Keratinocyte (primary cell): ENCODE results near the gene GPM6B. TPM values are rescaled to one million over a fixed set of nuclear protein-coding genes. Genes with fewer than 3 reads are reported as not detected.
A peak's percentile ranks its signal among the peaks of the same experiment; 100 is the strongest.

Experiments
- DNase-seq: peaks from one replicate; pipeline ENCODE4 v3.0.0-alpha.2; 2011; ENCODE audit warnings: low read depth, missing footprints, low spot score
- FAIRE-seq: peaks from 2 replicates; lab custom pipeline; 2011; peaks lifted over from hg19 to GRCh38; lab: Jason Lieb, UNC
- H2AFZ ChIP-seq: 2 replicates; pipeline ENCODE4 v1.6.0; 2012; ENCODE audit warnings: low read length, control low read depth, inconsistent platforms; ENCODE audit not compliant: control insufficient read depth
- H3K27ac ChIP-seq: 2 replicates; pipeline ENCODE4 v1.5.1; 2011; ENCODE audit warnings: low read length; ENCODE audit not compliant: control insufficient read depth, insufficient read depth
- H3K27me3 ChIP-seq: 3 replicates; pipeline ENCODE4 v1.6.0; 2011; ENCODE audit warnings: low read length; ENCODE audit not compliant: control insufficient read depth, insufficient read depth; ENCODE audit errors: extremely low read depth
- H3K36me3 ChIP-seq, 2 experiments: 2 replicates in 1 of 2; 3 replicates in 1 of 2; pipeline ENCODE4 v1.5.1; 2011; ENCODE audit warnings: low read length in 2 of 2, mild to moderate bottlenecking in 1 of 2; ENCODE audit not compliant: control insufficient read depth in 2 of 2, insufficient read depth in 2 of 2; ENCODE audit errors: extremely low read depth in 1 of 2
- H3K4me1 ChIP-seq: 3 replicates; pipeline ENCODE4 v1.5.1; 2011; ENCODE audit warnings: low read length; ENCODE audit not compliant: control insufficient read depth, insufficient read depth; ENCODE audit errors: extremely low read depth
- H3K4me2 ChIP-seq: 3 replicates; pipeline ENCODE4 v1.6.0; 2011; ENCODE audit warnings: low read depth, low read length; ENCODE audit not compliant: control insufficient read depth, insufficient read depth; ENCODE audit errors: extremely low read depth
- H3K4me3 ChIP-seq, 3 experiments: fragments of 200-600 bp in 1 of 3; sonication (generic) in 1 of 3; 2 replicates in 2 of 3; 3 replicates in 1 of 3; pipeline ENCODE4 v1.5.1; 2011 to 2016; ENCODE audit warnings: low read length in 3 of 3, mild to moderate bottlenecking in 3 of 3, control low read depth in 2 of 3, inconsistent platforms in 1 of 3, low read depth in 1 of 3, mixed read lengths in 1 of 3, mixed run types in 1 of 3, moderate library complexity in 1 of 3; ENCODE audit not compliant: control insufficient read depth in 2 of 3, insufficient read depth in 2 of 3; ENCODE audit errors: extremely low read depth in 1 of 3
- H3K79me2 ChIP-seq: 2 replicates; pipeline ENCODE4 v1.6.0; 2012; ENCODE audit warnings: low read length; ENCODE audit not compliant: control insufficient read depth, insufficient read depth
- H3K9ac ChIP-seq: 3 replicates; pipeline ENCODE4 v1.6.0; 2011; ENCODE audit warnings: low read length; ENCODE audit not compliant: control insufficient read depth, insufficient read depth; ENCODE audit errors: extremely low read depth
- H3K9me1 ChIP-seq: 3 replicates; pipeline ENCODE4 v1.6.0; 2011; ENCODE audit warnings: low read length; ENCODE audit not compliant: control insufficient read depth, insufficient read depth; ENCODE audit errors: extremely low read depth
- H3K9me3 ChIP-seq: 2 replicates; pipeline ENCODE4 v1.5.1; 2012; ENCODE audit warnings: low read depth, low read length; ENCODE audit not compliant: control insufficient read depth
- H4K20me1 ChIP-seq: 3 replicates; pipeline ENCODE4 v1.6.0; 2011; ENCODE audit warnings: low read length; ENCODE audit not compliant: control insufficient read depth, insufficient read depth; ENCODE audit errors: extremely low read depth
- EZH2 ChIP-seq: IDR thresholded peaks from one replicate; pipeline ENCODE4 v1.6.1; 2012; ENCODE audit warnings: inconsistent platforms, mild to moderate bottlenecking, low read length, moderate library complexity
- dilution Hi-C: fragments of 300-500 bp; cut with MboI; formaldehyde crosslinking; loops from one replicate; pipeline ENCODE4 v1.7.0; 2020; ENCODE audit warnings: low sequenced_read_pairs; ENCODE audit not compliant: extremely low pct_ligation_motif_present
- polyA plus RNA-seq, 5 experiments: library from polyadenylated mRNA; depleted of rRNA in 3 of 5; stranded (reverse) in 3 of 5; stranded (forward) in 1 of 5; unstranded in 1 of 5; fragments of >200 nt; gene quantifications; 1 replicate in 1 of 5; 2 replicates in 3 of 5; 3 replicates in 1 of 5; pipeline versions ENCODE4 v1.2.1 to v1.2.3, GENCODE V29; 2011 to 2012; ENCODE audit warnings: missing spikeins in 2 of 5, low read depth in 1 of 5, low replicate concordance in 1 of 5
- TF ChIP-seq, protein P1 (sequence below), 3 experiments: IDR thresholded peaks in 1 of 3; conservative IDR thresholded peaks in 1 of 3; optimal IDR thresholded peaks in 1 of 3; 2 replicates in 2 of 3; 3 replicates in 1 of 3; pipeline versions ENCODE3 to v1.5.1; 2011; ENCODE audit warnings: low read length in 3 of 3, mild to moderate bottlenecking in 3 of 3, moderate library complexity in 2 of 3, control low read depth in 1 of 3, inconsistent platforms in 1 of 3; ENCODE audit not compliant: insufficient read depth in 2 of 3; ENCODE audit errors: extremely low read depth in 1 of 3

The GPM6B gene
- polyA plus RNA-seq, 1 donor (not counting 4 experiments of a cell fraction or from before 2014, with no cell fraction given), result 0.26 TPM

DNA sequence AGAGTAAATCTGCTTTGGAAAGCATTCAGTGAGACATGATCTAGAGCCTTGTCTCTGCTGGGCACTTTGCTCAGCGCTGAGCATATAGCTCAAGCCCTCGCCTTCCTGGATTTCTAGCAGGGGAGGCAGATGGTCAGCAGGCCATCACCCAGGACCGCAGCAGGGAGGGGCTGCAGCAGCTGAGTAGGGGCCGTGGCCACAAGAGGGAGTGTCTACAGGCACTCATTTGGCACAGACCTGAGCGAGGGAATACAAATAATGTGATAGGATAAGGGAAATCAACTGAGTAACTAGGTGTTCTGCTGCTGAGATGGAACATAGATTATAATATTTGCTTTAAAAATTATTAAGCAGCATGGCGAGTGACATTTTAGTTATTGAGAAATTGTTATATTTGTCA is 52.1 kb downstream of the GPM6B start:
- Histone ChIP-seq H3K9me3 (no peaks in the 10 kb centered on the region), H3K27me3 (no peaks in the 10 kb centered on the region), H3K79me2 (no peaks in the 10 kb centered on the region), H3K9me1 (no peaks in the 10 kb centered on the region), H3K9ac (no peak overlapping the region), H3K27ac (no peak overlapping the region), H3K4me2 (no peak overlapping the region), H3K4me1 (no peaks in the 10 kb centered on the region), H4K20me1 (no peaks in the 10 kb centered on the region), H3K4me3 (no peak overlapping the region), H2AFZ (no peak overlapping the region), H3K36me3 (peaks cover 10 to 30% of the 10 kb centered on the region in 2 experiments)
- dilution Hi-C loops, result no loop called here
- no peak for FAIRE-seq
- TF ChIP-seq EZH2, result no peak
- TF ChIP-seq, protein P1, sequence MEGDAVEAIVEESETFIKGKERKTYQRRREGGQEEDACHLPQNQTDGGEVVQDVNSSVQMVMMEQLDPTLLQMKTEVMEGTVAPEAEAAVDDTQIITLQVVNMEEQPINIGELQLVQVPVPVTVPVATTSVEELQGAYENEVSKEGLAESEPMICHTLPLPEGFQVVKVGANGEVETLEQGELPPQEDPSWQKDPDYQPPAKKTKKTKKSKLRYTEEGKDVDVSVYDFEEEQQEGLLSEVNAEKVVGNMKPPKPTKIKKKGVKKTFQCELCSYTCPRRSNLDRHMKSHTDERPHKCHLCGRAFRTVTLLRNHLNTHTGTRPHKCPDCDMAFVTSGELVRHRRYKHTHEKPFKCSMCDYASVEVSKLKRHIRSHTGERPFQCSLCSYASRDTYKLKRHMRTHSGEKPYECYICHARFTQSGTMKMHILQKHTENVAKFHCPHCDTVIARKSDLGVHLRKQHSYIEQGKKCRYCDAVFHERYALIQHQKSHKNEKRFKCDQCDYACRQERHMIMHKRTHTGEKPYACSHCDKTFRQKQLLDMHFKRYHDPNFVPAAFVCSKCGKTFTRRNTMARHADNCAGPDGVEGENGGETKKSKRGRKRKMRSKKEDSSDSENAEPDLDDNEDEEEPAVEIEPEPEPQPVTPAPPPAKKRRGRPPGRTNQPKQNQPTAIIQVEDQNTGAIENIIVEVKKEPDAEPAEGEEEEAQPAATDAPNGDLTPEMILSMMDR (optimal IDR thresholded peaks at IDR 0.05 in 1 of 3, IDR thresholded peaks at IDR 0.05 in 1 of 3, conservative IDR thresholded peaks at IDR 0.05 in 1 of 3; ENCODE audit: extremely low read depth in 1 of 3, insufficient read depth in 2 of 3, low read length in 3 of 3), result peak in 1 of 3 experiments; percentile 20
- DNase-seq, result no peak

DNA sequence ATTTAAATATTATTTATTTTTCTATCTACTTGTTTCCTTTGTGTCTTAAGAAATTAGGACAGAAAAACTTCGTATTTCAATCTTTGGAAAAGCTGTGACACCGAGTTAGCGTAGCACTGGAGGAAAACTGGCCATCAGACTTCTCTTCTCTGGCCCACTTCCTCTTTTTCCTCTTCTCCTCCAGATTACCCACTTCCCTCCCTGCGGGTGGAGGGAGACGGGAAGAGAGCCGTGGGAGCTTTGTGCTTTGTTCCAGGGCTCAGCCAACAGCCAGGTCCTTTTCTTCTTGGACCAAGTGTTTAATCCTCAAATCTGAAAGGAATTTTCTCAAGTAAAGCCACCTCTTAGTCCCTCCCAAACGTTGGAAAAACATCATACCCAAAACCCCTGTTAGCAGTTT is 52.6 kb downstream of the GPM6B start:
- Histone ChIP-seq H4K20me1 (no peaks in the 10 kb centered on the region), H3K79me2 (no peaks in the 10 kb centered on the region), H3K27me3 (no peaks in the 10 kb centered on the region), H3K4me2 (no peak overlapping the region), H2AFZ (no peak overlapping the region), H3K9me1 (no peaks in the 10 kb centered on the region), H3K27ac (no peak overlapping the region), H3K9me3 (no peaks in the 10 kb centered on the region), H3K4me1 (no peaks in the 10 kb centered on the region), H3K4me3 (no peak overlapping the region), H3K36me3 (peaks cover 8 to 32% of the 10 kb centered on the region in 2 experiments), H3K9ac (no peak overlapping the region)
- no peak for DNase-seq
- dilution Hi-C loops, result no loop called here
- no peak for FAIRE-seq
- TF ChIP-seq EZH2, result no peak
- TF ChIP-seq, protein P1 (optimal IDR thresholded peaks at IDR 0.05 in 1 of 3, IDR thresholded peaks at IDR 0.05 in 1 of 3, conservative IDR thresholded peaks at IDR 0.05 in 1 of 3; ENCODE audit: extremely low read depth in 1 of 3, insufficient read depth in 2 of 3, low read length in 3 of 3), result no peak
